Stimulated activated CD4-positive, alpha-beta T cell treated with anti-CD3 and anti-CD28 coated beads, Interleukin-12 subunit alpha, Interleukin-12 subunit beta, amount 100 ng/mL, for 24 hours (primary cell): ENCODE measurements around the gene S1PR4.
A peak's percentile ranks its signal among the peaks of the same experiment; 100 is the strongest.
"Not testable (repeated sequence)": the region's sequence is repeated elsewhere in the genome, so short reads cannot be mapped to it uniquely, and the experiment has no call there.

Experiments used
- DNase-seq, 2 experiments: peaks; one replicate each; pipeline ENCODE4 v3.0.0-alpha.2; 2020; ENCODE audit warnings: low read depth in 2 of 2

Gene S1PR4

GRCh38 chr19:3151563-3152418 lies 26.8 kb upstream of the S1PR4 start:
- no peak for DNase-seq

- no peak for DNase-seq
Measured at GRCh38 chr19:3152419-3152780, 26.2 kb upstream of the S1PR4 start.

GRCh38 chr19:3153286-3154230 lies 25.0 kb upstream of the S1PR4 start:
- DNase-seq, result no peak

- not testable (repeated sequence) for DNase-seq
Measured at GRCh38 chr19:3154447-3154846, 24.1 kb upstream of the S1PR4 start.

GRCh38 chr19:3154957-3155736 lies 23.4 kb upstream of the S1PR4 start:
- peak; percentile 55 to 85 for DNase-seq

- no peak for DNase-seq
Measured at GRCh38 chr19:3157096-3157845, 21.3 kb upstream of the S1PR4 start.

- no peak for DNase-seq
Measured at GRCh38 chr19:3159565-3159964, 19.0 kb upstream of the S1PR4 start.

GRCh38 chr19:3160219-3160618 lies 18.4 kb upstream of the S1PR4 start:
- DNase-seq, result no peak

GRCh38 chr19:3161453-3161852 lies 17.1 kb upstream of the S1PR4 start:
- DNase-seq, result no peak

- no peak for DNase-seq
Measured at GRCh38 chr19:3162418-3163229, 15.9 kb upstream of the S1PR4 start.

GRCh38 chr19:3163230-3163886 lies 15.2 kb upstream of the S1PR4 start:
- DNase-seq, result peak in 1 of 2 experiments; percentile 60

GRCh38 chr19:3163943-3164342 lies 14.6 kb upstream of the S1PR4 start:
- DNase-seq, result no peak

GRCh38 chr19:3167533-3168272 lies 10.9 kb upstream of the S1PR4 start:
- DNase-seq, result no peak

GRCh38 chr19:3171894-3172672 lies 6.5 kb upstream of the S1PR4 start:
- DNase-seq, result no peak

- not testable (repeated sequence) for DNase-seq
Measured at GRCh38 chr19:3172673-3173000, 5.9 kb upstream of the S1PR4 start.

- no peak for DNase-seq
Measured at GRCh38 chr19:3175781-3176714, 2.5 kb upstream of the S1PR4 start.
